Tibial nerve (tissue), 4 donors: ENCODE results near the gene LINC01488. TPM values are rescaled to one million over a fixed set of nuclear protein-coding genes. Genes with fewer than 3 reads are reported as not detected.

ENCODE experiments used
- DNase-seq, 2 donors: peaks; one replicate each; pipeline ENCODE4 v3.0.0-alpha.2; 2019; ENCODE audit warnings: low spot score in 2 of 2
- H3K27ac ChIP-seq, 4 donors: fragments of 200-600 bp; sonication (generic) in 3 of 4; one replicate each; pipeline ENCODE4 v1.5.1; 2017 to 2019; ENCODE audit warnings: mild to moderate bottlenecking in 1 of 4
- H3K27me3 ChIP-seq, 2 donors: fragments of 200-600 bp; sonication (generic) in 1 of 2; one replicate each; pipeline versions ENCODE4 v1.5.1 to v1.6.0; 2017 to 2019
- H3K36me3 ChIP-seq, 3 donors: fragments of 200-600 bp; sonication (generic); one replicate each; pipeline ENCODE4 v1.5.1; 2018 to 2019
- H3K4me1 ChIP-seq, 4 donors: fragments of 200-600 bp; sonication (generic) in 3 of 4; one replicate each; pipeline ENCODE4 v1.5.1; 2017 to 2019
- H3K4me3 ChIP-seq, 4 donors: fragments of 200-600 bp; sonication (generic) in 3 of 4; one replicate each; pipeline ENCODE4 v1.5.1; 2017 to 2019; ENCODE audit warnings: mild to moderate bottlenecking in 1 of 4, moderate library complexity in 1 of 4
- H3K9me3 ChIP-seq, 4 donors: fragments of 200-600 bp; sonication (generic) in 3 of 4; one replicate each; pipeline ENCODE4 v1.5.1; 2017 to 2019
- CTCF ChIP-seq, 5 experiments: fragments of 200-600 bp in 3 of 5; fragments of 450-650 bp in 2 of 5; sonication (generic) in 3 of 5; IDR thresholded peaks; one replicate each; pipeline ENCODE4 v1.5.1; 2016 to 2019; ENCODE audit warnings: antibody characterized with exemption in 5 of 5, mild to moderate bottlenecking in 3 of 5, moderate library complexity in 2 of 5
- EP300 ChIP-seq, 2 donors: sonication (generic); formaldehyde crosslinking; IDR thresholded peaks; one replicate each; pipeline ENCODE4 v1.6.1; 2017; ENCODE audit warnings: antibody characterized with exemption in 2 of 2, mild to moderate bottlenecking in 1 of 2
- POLR2A ChIP-seq, 2 donors: fragments of 450-650 bp; IDR thresholded peaks; one replicate each; pipeline ENCODE4 v1.6.1; 2017; ENCODE audit warnings: antibody characterized with exemption in 2 of 2, mild to moderate bottlenecking in 2 of 2, moderate library complexity in 2 of 2
- WGBS, 2 donors: methylation state at CpG; one replicate each; pipeline ENCODE4 v1.1.5; 2018; 5-methylcytosine and 5-hydroxymethylcytosine counted together
- total RNA-seq, 4 donors: library from RNA; depleted of rRNA; stranded (reverse); fragments of >200 nt; gene quantifications; one replicate each; pipeline ENCODE4 v1.1.0, GENCODE V29; 2016

Gene LINC01488
- total RNA-seq, 4 donors from 2014 or later, result not detected

GRCh38 chr11:69452206-69452987 lies 29.1 kb upstream of the LINC01488 start:
- H3K9me3 ChIP-seq, result peaks cover 0 to 3% (median 0%) of the 10 kb centered on the region in 4 donors
- H3K4me3 ChIP-seq, result no peak overlapping the region
- H3K27ac ChIP-seq, result no peak overlapping the region
- H3K4me1 ChIP-seq, result peaks cover 0 to 26% (median 6%) of the 10 kb centered on the region in 4 donors
- no peaks in the 10 kb centered on the region for H3K36me3 ChIP-seq
- WGBS, 2 donors, result 68 to 80% methylated on average over 6 of the region's 6 CpGs
- TF ChIP-seq CTCF (IDR thresholded peaks at IDR 0.05), result no peak
- no peak for TF ChIP-seq EP300 (IDR thresholded peaks at IDR 0.05)
- no peaks in the 10 kb centered on the region for H3K27me3 ChIP-seq
- no peak for DNase-seq

GRCh38 chr11:69453151-69453550 lies 28.3 kb upstream of the LINC01488 start:
- Histone ChIP-seq H3K27me3 (no peaks in the 10 kb centered on the region), H3K36me3 (no peaks in the 10 kb centered on the region), H3K9me3 (peaks cover 0 to 3% (median 0%) of the 10 kb centered on the region in 4 donors), H3K4me1 (peaks cover 0 to 20% (median 6%) of the 10 kb centered on the region in 4 donors), H3K27ac (no peak overlapping the region), H3K4me3 (no peak overlapping the region)
- TF ChIP-seq POLR2A (IDR thresholded peaks at IDR 0.05) (no peak), EP300 (IDR thresholded peaks at IDR 0.05) (no peak), CTCF (IDR thresholded peaks at IDR 0.05) (no peak)
- DNase-seq, result no peak
- 51 to 73% methylated on average over 4 to 5 of the region's 6 CpGs for WGBS, 2 donors

GRCh38 chr11:69454018-69454417 lies 27.4 kb upstream of the LINC01488 start:
- no peak overlapping the region for H3K4me3 ChIP-seq
- DNase-seq, result no peak
- H3K4me1 ChIP-seq, result peaks cover 0 to 14% (median 6%) of the 10 kb centered on the region in 4 donors
- 87 to 89% methylated on average over 7 of the region's 7 CpGs for WGBS, 2 donors
- no peak for TF ChIP-seq EP300 (IDR thresholded peaks at IDR 0.05)
- TF ChIP-seq CTCF (IDR thresholded peaks at IDR 0.05), result no peak
- TF ChIP-seq POLR2A (IDR thresholded peaks at IDR 0.05), result no peak
- H3K9me3 ChIP-seq, result peaks cover 0 to 3% (median 0%) of the 10 kb centered on the region in 4 donors
- H3K36me3 ChIP-seq, result no peaks in the 10 kb centered on the region
- no peak overlapping the region for H3K27ac ChIP-seq
- no peaks in the 10 kb centered on the region for H3K27me3 ChIP-seq

GRCh38 chr11:69455969-69456368 lies 25.5 kb upstream of the LINC01488 start:
- Histone ChIP-seq H3K9me3 (peaks cover 0 to 10% (median 0%) of the 10 kb centered on the region in 4 donors), H3K27ac (no peak overlapping the region), H3K4me3 (no peak overlapping the region), H3K27me3 (no peaks in the 10 kb centered on the region), H3K4me1 (no peaks in the 10 kb centered on the region), H3K36me3 (no peaks in the 10 kb centered on the region)
- no peak for DNase-seq
- 70 to 86% methylated on average over 3 of the region's 4 CpGs for WGBS, 2 donors
- TF ChIP-seq CTCF (IDR thresholded peaks at IDR 0.05) (no peak), POLR2A (IDR thresholded peaks at IDR 0.05) (no peak), EP300 (IDR thresholded peaks at IDR 0.05) (no peak)

- Histone ChIP-seq H3K27me3 (no peaks in the 10 kb centered on the region), H3K36me3 (no peaks in the 10 kb centered on the region), H3K4me3 (no peak overlapping the region), H3K27ac (no peak overlapping the region), H3K4me1 (no peaks in the 10 kb centered on the region), H3K9me3 (peaks cover 0 to 14% (median 0%) of the 10 kb centered on the region in 4 donors)
- 69 to 98% methylated on average over 4 of the region's 4 CpGs for WGBS, 2 donors
- TF ChIP-seq POLR2A (IDR thresholded peaks at IDR 0.05), result no peak
- no peak for TF ChIP-seq EP300 (IDR thresholded peaks at IDR 0.05)
- TF ChIP-seq CTCF (IDR thresholded peaks at IDR 0.05), result no peak
- no peak for DNase-seq
Measured at GRCh38 chr11:69456712-69457111, 24.8 kb upstream of the LINC01488 start.
